GM19099 (cell line): ENCODE data around the gene LRP1B.

Source experiments
- POLR2A ChIP-seq: IDR thresholded peaks from 3 replicates; pipeline ENCODE4 v1.6.1; 2011; ENCODE audit warnings: low read depth; ENCODE audit not compliant: insufficient read length; ENCODE audit errors: extremely low read depth

Gene LRP1B

DNA sequence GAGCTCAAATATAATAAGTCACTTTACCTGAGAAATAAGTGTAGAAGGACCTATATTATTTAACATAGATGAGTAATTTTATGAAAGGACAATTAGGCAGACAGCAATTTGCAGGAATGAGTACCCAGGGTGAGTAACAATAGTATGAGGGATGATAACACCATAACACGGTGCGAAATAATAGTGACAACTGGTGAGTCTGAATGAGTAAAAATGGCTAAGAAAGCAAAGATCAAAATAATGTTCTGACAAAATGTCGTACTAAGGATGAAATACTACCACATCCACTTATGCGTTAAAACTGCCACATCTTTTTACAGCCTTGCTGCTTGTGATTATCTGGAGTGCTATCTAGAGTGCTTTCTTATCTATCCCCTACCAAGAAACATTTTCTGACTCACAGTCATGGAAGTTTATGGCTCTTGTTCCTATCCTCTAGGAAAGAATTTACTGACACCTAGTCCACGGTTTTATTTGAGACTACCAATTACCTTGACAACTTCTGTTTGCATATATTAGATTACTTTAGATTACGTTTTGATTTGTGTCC, 929.7 kb downstream of the LRP1B start:
- TF ChIP-seq POLR2A, result no peak

DNA sequence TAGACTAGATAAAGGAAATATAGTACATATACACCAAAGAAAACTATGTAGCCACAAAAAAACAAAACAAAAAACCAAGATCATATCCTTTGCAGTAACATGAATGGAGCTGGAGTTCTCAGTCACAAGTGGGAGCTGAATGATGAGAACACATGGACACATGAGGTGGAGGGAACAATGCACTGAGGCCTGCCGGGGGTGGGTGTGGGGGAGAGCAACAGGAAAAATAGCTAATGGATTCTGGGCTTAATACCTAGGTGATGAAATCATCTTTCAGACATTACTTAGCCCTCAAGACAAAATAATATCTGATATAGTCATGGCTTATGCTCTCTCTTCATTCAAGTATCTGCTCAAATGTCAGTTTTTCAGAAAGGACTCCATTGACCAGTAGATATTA, 930.6 kb downstream of the LRP1B start:
- TF ChIP-seq POLR2A, result no peak

DNA sequence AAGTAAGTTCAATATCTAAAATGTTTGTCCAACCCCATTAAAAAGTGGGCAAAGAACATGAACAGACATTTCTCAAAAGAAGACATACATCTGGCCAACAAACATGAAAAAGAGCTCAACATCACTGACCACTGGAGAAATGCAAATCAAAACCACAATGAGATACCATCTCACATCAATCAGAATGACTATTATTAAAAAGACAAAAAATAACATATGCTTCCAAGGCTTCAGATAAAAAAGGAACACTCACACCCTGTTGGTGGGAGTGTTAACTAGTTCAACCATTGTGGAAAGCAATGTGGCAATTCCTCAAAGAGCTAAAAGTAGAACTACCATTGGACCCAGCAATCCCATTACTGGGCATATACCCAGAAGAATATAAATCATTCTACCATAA, 931.1 kb downstream of the LRP1B start:
- TF ChIP-seq POLR2A, result no peak

DNA sequence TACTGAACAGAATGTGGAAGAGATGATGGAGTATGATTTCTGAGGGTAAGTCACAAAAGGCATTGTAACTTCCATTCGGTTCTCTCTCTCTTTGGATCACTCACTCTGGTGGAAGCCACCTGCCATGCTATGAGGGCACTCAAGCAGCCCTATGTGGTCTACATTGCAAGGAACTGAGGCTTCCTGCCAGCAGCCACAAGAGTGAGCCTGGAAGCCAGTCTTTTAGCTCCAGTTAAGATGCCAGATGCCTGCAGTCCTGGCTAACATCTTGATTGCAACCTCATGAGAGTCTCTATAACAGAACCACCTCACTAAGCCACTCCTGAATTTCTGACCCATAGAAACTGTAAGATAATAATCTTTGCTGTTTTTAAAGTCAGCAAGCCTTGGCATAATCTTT, 935.7 kb downstream of the LRP1B start:
- no peak for TF ChIP-seq POLR2A

DNA sequence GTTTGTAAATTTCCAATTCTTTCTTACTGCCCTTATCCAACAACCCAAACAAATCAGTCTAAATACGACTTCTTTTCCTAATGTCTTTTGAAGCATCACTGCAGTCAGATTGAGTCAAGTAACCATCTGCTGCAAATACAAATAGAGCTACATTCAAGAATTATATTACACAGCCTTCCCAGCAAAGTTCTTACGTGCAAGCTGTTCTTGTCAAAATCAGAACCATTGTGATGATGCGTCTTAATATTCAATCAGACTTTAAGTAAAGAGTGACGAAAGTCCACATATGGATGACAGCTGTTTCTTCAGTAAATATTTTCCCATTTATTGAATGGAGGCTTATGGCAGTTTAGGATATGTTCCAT, 943.8 kb downstream of the LRP1B start:
- no peak for TF ChIP-seq POLR2A

DNA sequence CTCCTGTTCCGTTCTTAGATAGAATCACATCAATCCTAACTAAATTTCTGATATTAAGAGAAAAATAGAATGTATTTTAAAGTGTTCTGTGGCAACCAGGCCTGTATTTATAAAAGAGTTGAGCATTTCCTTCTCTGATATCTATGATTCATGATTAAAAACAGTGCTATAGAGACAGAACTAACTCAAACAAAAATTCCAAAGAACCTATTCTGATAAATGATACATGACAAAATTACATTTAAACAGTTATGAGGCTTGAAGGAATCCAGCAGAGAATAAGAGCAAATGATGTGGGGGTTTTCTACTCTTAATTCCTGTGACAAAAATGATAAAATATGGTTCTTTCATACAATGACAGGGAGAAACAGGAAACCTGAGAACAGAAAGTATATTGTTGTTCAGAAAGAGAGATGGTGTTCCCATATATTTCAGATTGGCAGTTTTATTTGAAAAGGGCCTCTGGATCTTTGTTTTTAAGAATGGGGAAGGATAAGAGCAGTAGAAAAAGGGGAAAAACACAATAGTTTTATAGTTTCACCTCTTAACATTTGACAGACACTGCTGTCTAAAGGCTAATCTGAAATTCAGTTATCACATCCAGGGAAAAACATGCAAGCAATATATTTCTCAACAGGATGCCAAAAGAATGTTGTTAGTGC, 944.3 kb downstream of the LRP1B start:
- TF ChIP-seq POLR2A, result no peak

DNA sequence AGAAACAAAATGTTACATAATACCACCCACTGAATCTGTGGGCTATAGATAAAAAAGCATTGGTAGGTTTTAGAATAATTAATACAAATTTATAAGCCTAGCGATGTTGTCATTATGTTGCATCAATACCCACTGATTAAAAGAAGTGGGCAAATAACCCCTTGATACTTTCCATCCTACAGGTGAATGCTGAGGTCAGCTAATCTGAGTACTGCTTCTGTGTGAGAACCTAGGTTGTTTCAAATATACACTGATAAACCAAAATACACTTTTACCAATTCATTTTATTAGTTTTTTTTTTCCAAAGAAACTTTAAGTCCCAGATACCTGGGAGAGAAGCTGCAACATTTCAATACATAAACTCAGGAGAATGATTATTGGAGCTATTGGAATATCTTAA, 948.6 kb downstream of the LRP1B start:
- TF ChIP-seq POLR2A, result no peak

DNA sequence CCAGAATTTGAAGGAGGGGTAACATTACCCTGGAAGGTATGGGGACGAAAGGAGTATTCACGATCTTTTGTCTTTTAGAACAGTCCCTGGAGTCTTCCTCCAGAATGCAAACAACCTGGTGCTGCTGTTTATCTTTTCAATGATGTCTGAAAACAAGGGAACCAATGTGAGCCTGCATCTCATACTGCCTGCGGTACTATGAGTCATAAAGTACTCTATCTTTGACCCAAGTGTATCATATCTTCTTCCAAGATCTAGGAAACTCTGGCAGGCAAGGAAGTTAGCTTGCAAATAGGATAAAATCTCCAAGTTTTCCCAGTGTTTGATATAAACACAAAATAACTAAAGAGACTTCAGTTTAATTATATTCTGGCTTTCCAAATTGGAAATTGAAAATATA, 968.5 kb downstream of the LRP1B start:
- TF ChIP-seq POLR2A, result no peak

DNA sequence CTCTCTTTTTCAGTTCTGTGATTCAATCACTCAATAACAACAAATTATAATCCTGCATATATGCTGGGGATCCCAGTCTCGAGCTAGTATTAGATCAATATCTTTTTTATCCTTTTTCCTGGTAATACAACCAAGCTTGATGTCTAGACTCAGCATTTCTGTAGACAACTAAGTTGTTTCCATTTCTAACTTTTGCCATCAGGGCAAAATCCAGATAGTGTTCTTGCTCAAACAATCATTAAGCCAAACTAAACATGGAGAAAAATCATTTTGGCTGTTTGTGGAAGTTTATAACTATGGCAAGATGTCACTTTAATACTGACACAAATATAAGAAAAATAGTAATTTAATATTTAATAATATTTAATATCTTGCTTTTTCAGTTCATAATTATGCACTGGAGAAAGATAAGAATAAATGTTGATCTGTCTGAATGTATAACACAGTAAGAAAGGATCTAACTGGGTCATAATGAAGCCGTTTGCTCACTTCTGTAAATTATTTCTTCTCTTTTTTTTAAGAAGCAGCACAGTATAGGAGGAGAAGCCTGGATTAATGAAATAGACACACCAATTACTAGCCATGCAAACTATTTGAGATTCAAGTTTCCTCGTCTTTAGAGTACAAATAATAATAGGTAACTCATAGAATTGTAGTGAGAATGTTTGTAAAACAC, 979.1 kb downstream of the LRP1B start:
- TF ChIP-seq POLR2A, result no peak

DNA sequence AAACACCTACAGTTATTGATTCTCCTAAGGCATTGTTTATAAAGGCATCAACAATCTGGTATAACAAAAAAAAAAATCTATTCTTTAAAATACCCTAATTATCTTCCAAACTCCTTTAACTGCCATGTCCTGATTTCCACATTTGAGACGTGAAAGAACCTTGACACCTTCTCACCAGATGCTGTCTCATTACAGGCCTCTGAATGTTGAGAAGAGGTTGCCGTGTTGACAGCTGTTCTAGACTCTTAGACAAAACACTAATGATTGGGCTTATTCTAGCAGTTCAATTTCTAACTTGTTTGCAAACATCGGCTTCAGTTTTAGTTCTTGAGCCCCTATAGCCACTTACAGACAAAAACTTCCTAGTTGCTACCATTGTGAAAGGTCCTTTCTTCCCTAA, 988.8 kb downstream of the LRP1B start:
- no peak for TF ChIP-seq POLR2A

DNA sequence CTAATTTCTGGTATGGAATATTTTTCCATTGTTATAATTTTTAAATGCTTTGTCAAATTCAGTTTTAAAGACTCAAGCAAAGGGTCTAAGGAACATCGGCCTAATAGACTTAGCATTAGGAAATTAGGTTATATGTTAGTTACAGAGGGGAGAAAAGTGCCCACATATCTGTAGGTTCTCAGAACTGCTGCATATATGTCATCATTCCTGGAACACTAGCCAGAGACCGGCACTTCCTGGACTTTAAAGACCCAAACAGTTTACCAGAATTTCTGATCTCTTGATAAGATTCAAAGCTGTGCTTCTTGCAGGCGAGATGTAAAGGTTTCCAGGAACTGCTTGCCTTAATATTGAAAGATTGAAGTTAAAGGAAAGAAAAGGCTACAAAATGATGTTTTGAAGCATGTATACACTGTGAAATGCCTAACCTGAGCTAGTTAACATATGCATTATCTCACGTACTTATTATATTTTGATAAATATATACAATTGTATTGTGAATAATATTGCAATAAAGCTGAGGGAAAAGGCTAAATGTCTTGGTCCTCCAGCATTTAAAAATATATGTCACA, 993.6 kb downstream of the LRP1B start:
- TF ChIP-seq POLR2A, result no peak

DNA sequence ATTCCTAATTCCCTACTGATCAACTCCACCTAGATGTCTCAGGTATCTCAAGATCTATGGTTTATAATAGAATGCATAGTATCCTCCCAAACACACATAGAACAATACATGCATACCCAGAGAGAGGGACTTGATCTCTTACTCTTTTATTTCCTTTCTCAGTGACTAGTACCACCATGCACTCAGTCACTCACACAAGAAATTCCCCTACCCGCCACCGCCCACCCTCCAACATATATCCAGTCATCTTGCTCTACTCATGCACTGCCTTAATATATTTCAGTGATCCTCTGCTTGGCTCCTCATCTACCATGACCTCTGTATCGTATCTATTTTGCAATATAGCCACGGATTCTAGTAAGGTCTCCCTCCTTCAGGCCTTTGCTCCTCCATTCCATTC, 996.9 kb downstream of the LRP1B start:
- TF ChIP-seq POLR2A, result no peak

DNA sequence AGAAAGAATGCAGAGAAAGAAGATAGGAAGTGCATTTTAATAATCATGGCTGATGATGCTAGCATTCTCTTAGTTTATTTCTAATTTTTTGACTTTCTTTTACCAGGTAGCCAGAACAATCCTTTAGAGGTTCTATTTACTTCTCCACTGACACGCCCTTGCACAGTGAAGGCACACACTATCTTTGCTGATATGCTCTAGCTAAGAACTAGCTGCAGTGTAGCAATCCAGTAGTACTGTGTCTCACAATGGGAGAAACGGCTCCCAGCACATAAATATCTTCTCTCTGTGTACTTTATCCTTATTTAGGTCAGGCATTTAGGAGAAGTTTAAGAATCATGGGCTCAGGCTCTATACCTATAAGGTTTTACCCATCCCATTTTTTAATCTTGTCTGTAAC, 1005.4 kb downstream of the LRP1B start:
- no peak for TF ChIP-seq POLR2A

DNA sequence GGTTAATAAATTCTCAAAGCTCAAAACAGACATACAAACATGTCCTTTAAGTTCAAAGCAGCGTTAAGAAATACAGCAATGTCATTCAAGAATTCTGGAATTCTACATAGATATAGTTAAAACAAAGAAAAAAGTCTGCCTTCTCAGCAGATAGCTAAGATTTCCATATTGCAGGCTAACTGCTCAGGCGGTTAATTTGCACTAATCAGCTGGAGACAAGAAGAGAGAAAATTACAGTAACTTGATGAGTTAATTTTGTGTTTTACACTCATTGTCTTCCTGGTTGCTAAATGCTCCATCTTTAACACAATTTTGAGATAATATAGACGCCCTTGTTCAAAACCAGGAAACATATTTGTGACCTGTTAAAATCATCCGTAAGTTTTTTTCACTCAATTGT, 1012.0 kb downstream of the LRP1B start:
- TF ChIP-seq POLR2A, result no peak

DNA sequence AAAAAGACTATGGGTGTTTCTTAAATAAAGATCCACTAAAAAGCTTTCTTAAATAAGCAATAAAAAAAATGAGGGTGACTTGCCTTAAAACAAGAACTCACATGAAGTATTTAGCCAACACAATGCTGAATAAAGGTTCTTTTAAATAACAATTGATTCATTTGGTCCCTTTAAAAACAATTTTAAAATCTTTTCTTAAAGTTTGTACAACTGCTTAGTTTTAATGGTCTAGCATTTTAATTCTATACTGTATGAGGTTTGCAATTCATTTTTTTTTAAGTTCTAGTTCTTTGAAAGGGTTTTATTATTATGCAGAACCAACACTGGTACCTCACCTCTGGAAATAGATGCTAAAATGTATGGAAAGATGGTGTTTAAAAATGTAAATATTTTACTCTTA, 1017.5 kb downstream of the LRP1B start:
- no peak for TF ChIP-seq POLR2A

DNA sequence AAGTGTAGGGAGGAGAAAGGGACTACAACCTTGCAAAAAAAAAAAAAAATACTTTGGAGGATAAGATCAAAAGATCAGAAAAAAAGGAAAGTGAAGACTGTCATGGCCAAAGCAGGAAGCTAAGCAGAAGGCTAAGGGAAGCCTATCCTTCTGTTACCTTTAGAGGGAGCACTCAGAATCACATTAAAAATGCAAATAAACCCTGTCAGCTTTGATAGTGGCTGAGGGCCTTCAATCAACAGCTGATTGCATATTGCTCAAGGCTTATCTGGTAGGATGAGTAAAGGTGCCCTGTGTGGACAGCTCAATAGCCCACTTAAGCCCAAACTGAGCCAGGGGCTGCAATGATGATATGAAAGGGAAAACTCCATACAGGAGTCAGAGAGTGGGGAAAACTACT, 1021.2 kb downstream of the LRP1B start:
- no peak for TF ChIP-seq POLR2A
